ENCODE data around the gene RPS25.

The RPS25 gene

DNA sequence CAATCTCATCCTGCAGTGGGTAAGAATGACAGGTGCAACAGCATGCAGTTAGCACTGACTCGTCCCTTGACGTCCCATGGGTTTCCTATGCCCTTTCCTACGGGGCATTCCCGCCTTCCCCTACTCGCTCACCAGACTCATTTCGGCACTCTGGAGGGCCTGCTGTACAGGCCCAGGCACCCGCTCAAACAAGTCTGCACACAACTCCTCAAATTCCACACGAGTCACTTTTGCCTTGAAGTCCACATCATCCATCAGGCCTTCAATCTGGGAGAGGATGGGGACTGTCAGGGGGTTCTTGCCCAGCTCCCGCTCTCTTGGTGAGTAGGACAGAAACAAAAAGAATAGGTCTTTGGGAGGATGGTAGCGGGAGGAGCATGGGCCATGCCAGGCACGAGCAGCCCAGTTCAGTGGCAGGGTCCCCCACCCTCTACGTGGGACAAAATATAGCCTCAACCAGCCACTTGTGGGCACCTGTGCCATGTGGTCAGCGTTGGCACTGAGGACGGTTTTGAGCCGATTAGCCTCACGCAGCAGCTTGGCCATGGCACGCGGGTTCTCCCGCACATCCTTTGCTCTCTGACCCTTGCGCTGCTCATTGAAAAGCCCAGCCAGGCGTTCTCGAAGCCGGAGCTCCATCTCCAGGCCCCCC, 34.1 kb upstream of the RPS25 start:
- Histone ChIP-seq H3K27ac (replicated peaks) (no peak overlapping the region), H3K27me3 (ENCODE audit: insufficient read depth, poor library complexity, severe bottlenecking) (no peaks in the 10 kb centered on the region), H3K4me3 (replicated peaks; ENCODE audit: insufficient read depth, low read length) (no peak overlapping the region)
- TF ChIP-seq POLR2AphosphoS5 (IDR thresholded peaks at IDR 0.05; ENCODE audit: low read depth) (no peak), SPI1 (IDR thresholded peaks at IDR 0.05; ENCODE audit: borderline replicate concordance, low read depth) (no peak), GABPA (IDR thresholded peaks at IDR 0.05; ENCODE audit: low read depth) (no peak)
- TF ChIP-seq, protein P1, sequence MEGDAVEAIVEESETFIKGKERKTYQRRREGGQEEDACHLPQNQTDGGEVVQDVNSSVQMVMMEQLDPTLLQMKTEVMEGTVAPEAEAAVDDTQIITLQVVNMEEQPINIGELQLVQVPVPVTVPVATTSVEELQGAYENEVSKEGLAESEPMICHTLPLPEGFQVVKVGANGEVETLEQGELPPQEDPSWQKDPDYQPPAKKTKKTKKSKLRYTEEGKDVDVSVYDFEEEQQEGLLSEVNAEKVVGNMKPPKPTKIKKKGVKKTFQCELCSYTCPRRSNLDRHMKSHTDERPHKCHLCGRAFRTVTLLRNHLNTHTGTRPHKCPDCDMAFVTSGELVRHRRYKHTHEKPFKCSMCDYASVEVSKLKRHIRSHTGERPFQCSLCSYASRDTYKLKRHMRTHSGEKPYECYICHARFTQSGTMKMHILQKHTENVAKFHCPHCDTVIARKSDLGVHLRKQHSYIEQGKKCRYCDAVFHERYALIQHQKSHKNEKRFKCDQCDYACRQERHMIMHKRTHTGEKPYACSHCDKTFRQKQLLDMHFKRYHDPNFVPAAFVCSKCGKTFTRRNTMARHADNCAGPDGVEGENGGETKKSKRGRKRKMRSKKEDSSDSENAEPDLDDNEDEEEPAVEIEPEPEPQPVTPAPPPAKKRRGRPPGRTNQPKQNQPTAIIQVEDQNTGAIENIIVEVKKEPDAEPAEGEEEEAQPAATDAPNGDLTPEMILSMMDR (IDR thresholded peaks at IDR 0.05; ENCODE audit: insufficient read depth, low read length) = no peak
- TF ChIP-seq, protein P2, sequence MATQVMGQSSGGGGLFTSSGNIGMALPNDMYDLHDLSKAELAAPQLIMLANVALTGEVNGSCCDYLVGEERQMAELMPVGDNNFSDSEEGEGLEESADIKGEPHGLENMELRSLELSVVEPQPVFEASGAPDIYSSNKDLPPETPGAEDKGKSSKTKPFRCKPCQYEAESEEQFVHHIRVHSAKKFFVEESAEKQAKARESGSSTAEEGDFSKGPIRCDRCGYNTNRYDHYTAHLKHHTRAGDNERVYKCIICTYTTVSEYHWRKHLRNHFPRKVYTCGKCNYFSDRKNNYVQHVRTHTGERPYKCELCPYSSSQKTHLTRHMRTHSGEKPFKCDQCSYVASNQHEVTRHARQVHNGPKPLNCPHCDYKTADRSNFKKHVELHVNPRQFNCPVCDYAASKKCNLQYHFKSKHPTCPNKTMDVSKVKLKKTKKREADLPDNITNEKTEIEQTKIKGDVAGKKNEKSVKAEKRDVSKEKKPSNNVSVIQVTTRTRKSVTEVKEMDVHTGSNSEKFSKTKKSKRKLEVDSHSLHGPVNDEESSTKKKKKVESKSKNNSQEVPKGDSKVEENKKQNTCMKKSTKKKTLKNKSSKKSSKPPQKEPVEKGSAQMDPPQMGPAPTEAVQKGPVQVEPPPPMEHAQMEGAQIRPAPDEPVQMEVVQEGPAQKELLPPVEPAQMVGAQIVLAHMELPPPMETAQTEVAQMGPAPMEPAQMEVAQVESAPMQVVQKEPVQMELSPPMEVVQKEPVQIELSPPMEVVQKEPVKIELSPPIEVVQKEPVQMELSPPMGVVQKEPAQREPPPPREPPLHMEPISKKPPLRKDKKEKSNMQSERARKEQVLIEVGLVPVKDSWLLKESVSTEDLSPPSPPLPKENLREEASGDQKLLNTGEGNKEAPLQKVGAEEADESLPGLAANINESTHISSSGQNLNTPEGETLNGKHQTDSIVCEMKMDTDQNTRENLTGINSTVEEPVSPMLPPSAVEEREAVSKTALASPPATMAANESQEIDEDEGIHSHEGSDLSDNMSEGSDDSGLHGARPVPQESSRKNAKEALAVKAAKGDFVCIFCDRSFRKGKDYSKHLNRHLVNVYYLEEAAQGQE (IDR thresholded peaks at IDR 0.05; ENCODE audit: insufficient replicate concordance, low read depth) = no peak
- DNase-seq (ENCODE audit: low read depth in 1 of 2, low spot score in 1 of 2) = no peak

DNA sequence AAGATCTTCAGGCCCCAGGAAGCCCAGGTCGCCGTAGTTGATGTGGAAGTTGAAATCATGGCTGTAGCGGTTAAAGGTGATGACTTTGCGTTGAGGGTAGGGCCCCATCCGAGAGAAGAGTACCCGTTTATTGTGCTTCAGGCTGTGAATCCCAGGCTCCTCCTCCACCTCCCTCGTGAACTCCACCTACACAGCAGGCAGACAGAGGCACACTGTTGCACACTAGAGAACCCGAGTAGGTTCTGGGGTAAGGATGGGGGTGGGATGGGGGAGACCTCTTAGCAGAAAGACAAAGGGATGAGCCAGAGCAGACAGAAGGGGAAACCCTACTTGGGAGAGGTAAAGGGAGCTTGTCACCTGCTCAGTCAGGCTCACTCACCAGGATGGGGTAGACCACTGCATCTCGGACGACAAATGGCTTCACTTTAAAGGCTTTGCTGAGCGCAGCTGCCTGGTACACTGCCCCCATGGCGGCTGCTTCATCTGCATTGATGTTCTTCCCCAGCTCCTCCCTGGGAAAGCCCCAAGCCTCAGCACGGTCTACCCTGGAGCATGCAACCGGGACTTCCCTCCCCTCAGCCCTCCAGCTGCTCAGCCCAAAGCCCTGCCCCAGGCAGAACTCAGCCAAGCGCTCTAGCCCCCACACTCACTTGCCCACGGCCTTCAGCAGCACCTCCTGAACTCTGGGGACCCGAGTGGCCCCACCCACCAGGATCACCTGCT, 33.5 kb upstream of the RPS25 start:
- Histone ChIP-seq H3K4me3 (replicated peaks; ENCODE audit: insufficient read depth, low read length) (no peak overlapping the region), H3K27me3 (ENCODE audit: insufficient read depth, poor library complexity, severe bottlenecking) (no peaks in the 10 kb centered on the region), H3K27ac (replicated peaks) (no peak overlapping the region)
- DNase-seq (ENCODE audit: low read depth in 1 of 2, low spot score in 1 of 2) = no peak
- TF ChIP-seq, protein P2 (IDR thresholded peaks at IDR 0.05; ENCODE audit: insufficient replicate concordance, low read depth) = no peak
- TF ChIP-seq, protein P1 (IDR thresholded peaks at IDR 0.05; ENCODE audit: insufficient read depth, low read length) = no peak

DNA sequence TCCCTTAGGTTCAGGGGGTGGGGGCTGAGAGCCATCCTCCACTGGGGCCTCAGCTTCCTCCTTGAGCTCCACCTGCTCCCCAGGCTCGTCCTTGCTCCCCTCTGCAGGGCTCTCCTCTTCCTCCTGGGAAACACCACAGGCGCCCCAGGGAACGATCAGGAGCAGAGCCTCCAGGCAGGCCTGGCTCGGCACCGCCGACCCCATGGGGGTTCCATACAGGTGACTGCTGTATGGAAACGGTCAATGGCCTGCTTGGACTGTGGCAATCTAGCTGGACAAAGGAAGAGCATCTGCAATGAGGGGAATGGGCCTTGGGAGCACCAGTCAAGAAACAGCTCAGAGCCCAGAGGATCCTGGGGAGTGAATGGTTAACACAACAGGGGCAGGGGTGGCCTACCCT, 30.9 kb upstream of the RPS25 start:
- Histone ChIP-seq H3K4me3 (replicated peaks; ENCODE audit: insufficient read depth, low read length) (no peak overlapping the region), H3K27ac (replicated peaks) (no peak overlapping the region), H3K27me3 (ENCODE audit: insufficient read depth, poor library complexity, severe bottlenecking) (no peaks in the 10 kb centered on the region)
- no peak for DNase-seq (ENCODE audit: low read depth in 1 of 2, low spot score in 1 of 2)
- TF ChIP-seq, protein P1 (IDR thresholded peaks at IDR 0.05; ENCODE audit: insufficient read depth, low read length) = no peak
- TF ChIP-seq GABPA (IDR thresholded peaks at IDR 0.05; ENCODE audit: low read depth) (no peak), POLR2AphosphoS5 (IDR thresholded peaks at IDR 0.05; ENCODE audit: low read depth) (no peak), SPI1 (IDR thresholded peaks at IDR 0.05; ENCODE audit: borderline replicate concordance, low read depth) (no peak)
- TF ChIP-seq, protein P2 (IDR thresholded peaks at IDR 0.05; ENCODE audit: insufficient replicate concordance, low read depth) = no peak
